ENCODE results near the gene MAP1LC3B2.

- no peak for TF ChIP-seq CTCF (IDR thresholded peaks at IDR 0.05)
- TF ChIP-seq RELA (CRISPR knock-in tag; IDR thresholded peaks at IDR 0.05; ENCODE audit: borderline replicate concordance) = no peak
- no peak for TF ChIP-seq TCF7 (CRISPR knock-in tag; IDR thresholded peaks at IDR 0.05; ENCODE audit: low read depth)
- no peak for TF ChIP-seq HMGXB4 (CRISPR knock-in tag; IDR thresholded peaks at IDR 0.05)
- no peak for TF ChIP-seq ATF3 (CRISPR knock-in tag; conservative IDR thresholded peaks at IDR 0.05)
- TF ChIP-seq CREM (CRISPR knock-in tag; IDR thresholded peaks at IDR 0.05) = no peak
- TF ChIP-seq ATF2 (CRISPR knock-in tag; IDR thresholded peaks at IDR 0.05; ENCODE audit: borderline replicate concordance, low read depth) = no peak
- TF ChIP-seq NFE2L1 (CRISPR knock-in tag; IDR thresholded peaks at IDR 0.05) = no peak
- no peak for TF ChIP-seq SMAD4 (CRISPR knock-in tag; IDR thresholded peaks at IDR 0.05)
- no peak for TF ChIP-seq ZBTB21 (CRISPR knock-in tag; IDR thresholded peaks at IDR 0.05; ENCODE audit: borderline replicate concordance)
Measured at GRCh38 chr12:116535241-116535640, 23.9 kb upstream of the MAP1LC3B2 start.

Data from WTC11 (cell line).